A549 (cell line): Measurements from ENCODE around the gene DNAJB1. TPM values are rescaled to one million over a fixed set of nuclear protein-coding genes. Genes with fewer than 3 reads are reported as not detected.

Experiments used
- BCL3 ChIP-seq: fragments of >200 bp; sonication (Bioruptor Twin); formaldehyde crosslinking; IDR thresholded peaks from 3 replicates; pipeline ENCODE4 v1.6.1; 2016
- CBX8 ChIP-seq: fragments of 200-600 bp; sonication (generic); IDR thresholded peaks from 2 replicates; pipeline ENCODE4 v1.6.1; 2016
- CTCF ChIP-seq: fragments of >200 bp; sonication (Bioruptor Twin); formaldehyde crosslinking; IDR thresholded peaks from 3 replicates; pipeline ENCODE4 v1.5.1; 2016
- E2F6 ChIP-seq: IDR thresholded peaks from 2 replicates; pipeline ENCODE4 v1.6.1; 2012; ENCODE audit warnings: low read depth, borderline replicate concordance
- EHMT2 ChIP-seq: fragments of 200-600 bp; sonication (generic); IDR thresholded peaks from 2 replicates; pipeline ENCODE4 v1.6.1; 2016; ENCODE audit warnings: antibody characterized with exemption, low read depth, mild to moderate bottlenecking, moderate library complexity
- ELK1 ChIP-seq: fragments of 150-350 bp; IDR thresholded peaks from 2 replicates; pipeline ENCODE4 v1.6.1; 2014; ENCODE audit warnings: low read depth, mild to moderate bottlenecking, low read length
- EP300 ChIP-seq, 2 experiments: fragments of >200 bp; sonication (Bioruptor Twin); formaldehyde crosslinking; IDR thresholded peaks; 2 replicates in 1 of 2; 3 replicates in 1 of 2; pipeline ENCODE4 v1.6.1; 2016 to 2017
- FOSL2 ChIP-seq, 2 experiments: fragments of 450-650 bp in 1 of 2; fragments of >200 bp in 1 of 2; sonication (Bioruptor Twin) in 1 of 2; formaldehyde crosslinking; IDR thresholded peaks; 2 replicates each; pipeline versions ENCODE4 v1.5.0 to v1.6.1; 2016 to 2020; ENCODE audit warnings: mild to moderate bottlenecking in 1 of 2, moderate library complexity in 1 of 2
- FOXS1 ChIP-seq: fragments of 250-450 bp; sonication (Bioruptor Pico); IDR thresholded peaks from 2 replicates; pipeline ENCODE4 v1.5.0; 2020; ENCODE audit warnings: mild to moderate bottlenecking, moderate library complexity
- GATA3 ChIP-seq: IDR thresholded peaks from 2 replicates; pipeline ENCODE4 v1.6.1; 2012; ENCODE audit warnings: borderline replicate concordance
- JUN ChIP-seq, 2 experiments: fragments of >200 bp; sonication (Bioruptor Twin); formaldehyde crosslinking; IDR thresholded peaks; 2 replicates in 1 of 2; 3 replicates in 1 of 2; pipeline ENCODE4 v1.6.1; 2016 to 2017
- JUNB ChIP-seq: fragments of >200 bp; sonication (Bioruptor Twin); formaldehyde crosslinking; IDR thresholded peaks from 2 replicates; pipeline ENCODE4 v1.6.1; 2016
- KDM5A ChIP-seq: fragments of 200-600 bp; sonication (generic); IDR thresholded peaks from 2 replicates; pipeline ENCODE4 v1.6.1; 2016; ENCODE audit warnings: antibody characterized with exemption, mild to moderate bottlenecking
- MAFK ChIP-seq: fragments of 450-650 bp; IDR thresholded peaks from 2 replicates; pipeline ENCODE4 v1.6.1; 2014; ENCODE audit not compliant: partially characterized antibody
- MAZ ChIP-seq: fragments of 150-350 bp; IDR thresholded peaks from 2 replicates; pipeline ENCODE4 v1.6.1; 2014; ENCODE audit warnings: antibody characterized with exemption, low read depth, low read length, borderline replicate concordance
- NFE2L2 ChIP-seq: fragments of 150-350 bp; conservative IDR thresholded peaks from 2 replicates; pipeline ENCODE4 v1.6.1; 2014; ENCODE audit warnings: low read length
- NR3C1 ChIP-seq: fragments of >200 bp; sonication (Bioruptor Twin); formaldehyde crosslinking; IDR thresholded peaks from 3 replicates; pipeline ENCODE4 v1.6.1; 2017
- PHF8 ChIP-seq: fragments of 200-600 bp; sonication (generic); IDR thresholded peaks from 2 replicates; pipeline ENCODE4 v1.6.1; 2016; ENCODE audit warnings: low read depth, mild to moderate bottlenecking, antibody characterized with exemption, moderate library complexity, borderline replicate concordance
- POLR2AphosphoS2 ChIP-seq: conservative IDR thresholded peaks from 2 replicates; pipeline ENCODE4 v1.6.1; 2012; ENCODE audit warnings: low read length, improper control_type of control experiment, inconsistent platforms
- RAD21 ChIP-seq, 2 experiments: fragments of >200 bp in 1 of 2; sonication (Bioruptor Twin) in 1 of 2; formaldehyde crosslinking in 1 of 2; IDR thresholded peaks in 1 of 2; conservative IDR thresholded peaks in 1 of 2; 2 replicates in 1 of 2; 3 replicates in 1 of 2; pipeline ENCODE4 v1.6.1; 2012 to 2018; ENCODE audit warnings: inconsistent platforms in 1 of 2
- RCOR1 ChIP-seq: fragments of 150-350 bp; IDR thresholded peaks from 2 replicates; pipeline ENCODE4 v1.6.1; 2014; ENCODE audit warnings: antibody characterized with exemption, low read length, low read depth
- REST ChIP-seq: fragments of 200-600 bp; sonication (generic); IDR thresholded peaks from 2 replicates; pipeline ENCODE4 v1.6.1; 2016; ENCODE audit warnings: antibody characterized with exemption, mild to moderate bottlenecking, moderate library complexity
- RNF2 ChIP-seq: fragments of 200-600 bp; sonication (generic); IDR thresholded peaks from 2 replicates; pipeline ENCODE4 v1.6.1; 2016; ENCODE audit warnings: low read depth, mild to moderate bottlenecking, antibody characterized with exemption, moderate library complexity, borderline replicate concordance
- SMC3 ChIP-seq: fragments of >200 bp; sonication (Bioruptor Twin); formaldehyde crosslinking; IDR thresholded peaks from 3 replicates; pipeline ENCODE4 v1.6.1; 2018; ENCODE audit warnings: inconsistent platforms
- TP53 ChIP-seq: fragments of 250-450 bp; sonication (Bioruptor Pico); IDR thresholded peaks from 2 replicates; pipeline ENCODE4 v1.5.0; 2021; ENCODE audit warnings: mild to moderate bottlenecking, moderate library complexity
- USF2 ChIP-seq: fragments of 450-650 bp; IDR thresholded peaks from 2 replicates; pipeline ENCODE4 v1.6.1; 2014; ENCODE audit warnings: antibody characterized with exemption
- polyA plus RNA-seq, 4 experiments: library from polyadenylated mRNA; depleted of rRNA in 3 of 4; stranded (reverse); fragments of >200 nt; fragmentation: RNase III in 1 of 4; extraction: RNeasy Plus Mini Kit Qiagen cat#74134 plus additional on column Dnase treatment in 1 of 4; gene quantifications; 2 replicates in 3 of 4; 3 replicates in 1 of 4; pipeline ENCODE4 v1.2.3, GENCODE V29; 2011 to 2017

The DNAJB1 gene
- polyA plus RNA-seq, 2 of the 4 experiments (the other 2 are of a cell fraction): 124 to 128 TPM

- TF ChIP-seq E2F6: no peak
- no peak for TF ChIP-seq EHMT2
- TF ChIP-seq EP300 (IDR thresholded peaks at IDR 0.05): peak in 1 of 2 experiments; percentile 38; a peak in 2 of 5 replicates
- no peak for TF ChIP-seq NFE2L2
- TF ChIP-seq JUNB: peak; percentile 50; the same call in 1 of the 2 replicates
- TF ChIP-seq USF2: no peak
- TF ChIP-seq ELK1: no peak
- TF ChIP-seq JUN (IDR thresholded peaks at IDR 0.05): peak in 1 of 2 experiments; percentile 41; a peak in 1 of 5 replicates
- no peak for TF ChIP-seq BCL3
- TF ChIP-seq RAD21 (conservative IDR thresholded peaks at IDR 0.05 in 1 of 2, IDR thresholded peaks at IDR 0.05 in 1 of 2): no peak
- no peak for TF ChIP-seq MAZ
- TF ChIP-seq POLR2AphosphoS2: no peak
- TF ChIP-seq NR3C1: no peak
- no peak for TF ChIP-seq SMC3
- peak; percentile 42; the same call in 1 of the 2 replicates for TF ChIP-seq GATA3
- TF ChIP-seq KDM5A: no peak
- TF ChIP-seq FOSL2 (IDR thresholded peaks at IDR 0.05): no peak
- TF ChIP-seq FOSL2 (CRISPR knock-in tag; IDR thresholded peaks at IDR 0.05): peak; percentile 73
- no peak for TF ChIP-seq RCOR1
- TF ChIP-seq MAFK: peak; percentile 7
- TF ChIP-seq PHF8: no peak
- TF ChIP-seq REST: no peak
- TF ChIP-seq RNF2: no peak
- no peak for TF ChIP-seq CBX8
- TF ChIP-seq FOXS1 (CRISPR knock-in tag): no peak
- TF ChIP-seq CTCF: no peak
- no peak for TF ChIP-seq TP53 (CRISPR knock-in tag)
Measured at GRCh38 chr19:14519860-14520407, 1.7 kb upstream of the DNAJB1 start (continued).
